SK-N-SH treated with all-trans-retinoic acid at 6 μM for 48 hours (cell line): ENCODE results near the gene APMAP.

Experiments used
- ATAC-seq: fragments of 200-7000 bp; cut with Tn5 transposase; 3 replicates; pipeline ENCODE4 v1.9.1; 2020; ENCODE audit warnings: mild to moderate bottlenecking, moderate library complexity
- ARNTL ChIP-seq: fragments of 450-650 bp; formaldehyde crosslinking; IDR thresholded peaks from 2 replicates; pipeline ENCODE4 v1.5.0; 2020; ENCODE audit warnings: low read depth, mild to moderate bottlenecking, moderate library complexity, borderline replicate concordance
- BACH2 ChIP-seq: fragments of 250-450 bp; sonication (Bioruptor Pico); IDR thresholded peaks from 2 replicates; pipeline ENCODE4 v1.9.0; 2021; ENCODE audit warnings: mild to moderate bottlenecking, borderline replicate concordance
- CSDC2 ChIP-seq: fragments of 250-450 bp; sonication (Bioruptor Pico); IDR thresholded peaks from 2 replicates; pipeline ENCODE4 v1.5.0; 2020; ENCODE audit warnings: mild to moderate bottlenecking, moderate library complexity
- ESRRG ChIP-seq: fragments of 250-450 bp; sonication (Bioruptor Pico); IDR thresholded peaks from 2 replicates; pipeline ENCODE4 v1.6.1; 2021; ENCODE audit warnings: mild to moderate bottlenecking
- GLIS3 ChIP-seq: fragments of 250-450 bp; sonication (Bioruptor Pico); IDR thresholded peaks from 2 replicates; pipeline ENCODE4 v1.5.0; 2020; ENCODE audit warnings: mild to moderate bottlenecking, moderate library complexity
- ISL1 ChIP-seq: fragments of 250-450 bp; sonication (Bioruptor Pico); IDR thresholded peaks from 2 replicates; pipeline ENCODE4 v2.1.2; 2022; ENCODE audit warnings: mild to moderate bottlenecking, moderate library complexity
- OSR1 ChIP-seq: fragments of 250-450 bp; sonication (Bioruptor Pico); IDR thresholded peaks from 2 replicates; pipeline ENCODE4 v1.8.0; 2022; ENCODE audit warnings: moderate library complexity, mild to moderate bottlenecking, inconsistent platforms
- PPARA ChIP-seq: fragments of 250-450 bp; sonication (Bioruptor Pico); IDR thresholded peaks from 2 replicates; pipeline ENCODE4 v1.5.0; 2020; ENCODE audit warnings: mild to moderate bottlenecking, borderline replicate concordance
- RARB ChIP-seq: fragments of 250-450 bp; sonication (Bioruptor Pico); IDR thresholded peaks from 2 replicates; pipeline ENCODE4 v1.8.0; 2021; ENCODE audit warnings: mild to moderate bottlenecking, moderate library complexity
- SNAI2 ChIP-seq: fragments of 250-450 bp; sonication (Bioruptor Pico); IDR thresholded peaks from 2 replicates; pipeline ENCODE4 v1.5.0; 2020; ENCODE audit warnings: mild to moderate bottlenecking, moderate library complexity
- TCF4 ChIP-seq: fragments of 250-450 bp; sonication (Bioruptor Pico); IDR thresholded peaks from 2 replicates; pipeline ENCODE4 v1.8.0; 2021; ENCODE audit warnings: mild to moderate bottlenecking, moderate library complexity, borderline replicate concordance
- TOX ChIP-seq: fragments of 250-450 bp; sonication (Bioruptor Pico); IDR thresholded peaks from 2 replicates; pipeline ENCODE4 v1.8.0; 2021; ENCODE audit warnings: mild to moderate bottlenecking, moderate library complexity, borderline replicate concordance
- ZNF565 ChIP-seq: fragments of 450-650 bp; formaldehyde crosslinking; conservative IDR thresholded peaks from 2 replicates; pipeline ENCODE4 v1.5.0; 2020; ENCODE audit warnings: low read depth, mild to moderate bottlenecking, moderate library complexity
- ZNF70 ChIP-seq: fragments of 450-650 bp; formaldehyde crosslinking; IDR thresholded peaks from 2 replicates; pipeline ENCODE4 v1.5.0; 2020; ENCODE audit warnings: mild to moderate bottlenecking, moderate library complexity
- ZNF8 ChIP-seq: fragments of 450-650 bp; formaldehyde crosslinking; IDR thresholded peaks from 2 replicates; pipeline ENCODE4 v1.5.0; 2020; ENCODE audit warnings: mild to moderate bottlenecking, moderate library complexity
- TF ChIP-seq, protein P1 (sequence below): fragments of 250-450 bp; sonication (Bioruptor Pico); IDR thresholded peaks from 2 replicates; pipeline ENCODE4 v1.5.0; 2020; ENCODE audit warnings: mild to moderate bottlenecking, moderate library complexity
- TF ChIP-seq, protein P2 (sequence below): fragments of 250-450 bp; sonication (Bioruptor Pico); IDR thresholded peaks from 2 replicates; pipeline ENCODE4 v1.8.0; 2021; ENCODE audit warnings: low read depth, mild to moderate bottlenecking, moderate library complexity, borderline replicate concordance
- TF ChIP-seq, protein P3 (sequence below): fragments of 250-450 bp; sonication (Bioruptor Pico); IDR thresholded peaks from 2 replicates; pipeline ENCODE4 v1.5.1; 2021; ENCODE audit warnings: mild to moderate bottlenecking, moderate library complexity
- TF ChIP-seq, protein P4 (sequence below): fragments of 250-450 bp; sonication (Bioruptor Pico); IDR thresholded peaks from 2 replicates; pipeline ENCODE4 v1.5.1; 2020; ENCODE audit warnings: low read depth, mild to moderate bottlenecking, moderate library complexity
- TF ChIP-seq, protein P5 (sequence below): fragments of 250-450 bp; sonication (Bioruptor Pico); IDR thresholded peaks from 2 replicates; pipeline ENCODE4 v1.8.0; 2020; ENCODE audit warnings: mild to moderate bottlenecking, moderate library complexity, borderline replicate concordance

The APMAP gene

DNA sequence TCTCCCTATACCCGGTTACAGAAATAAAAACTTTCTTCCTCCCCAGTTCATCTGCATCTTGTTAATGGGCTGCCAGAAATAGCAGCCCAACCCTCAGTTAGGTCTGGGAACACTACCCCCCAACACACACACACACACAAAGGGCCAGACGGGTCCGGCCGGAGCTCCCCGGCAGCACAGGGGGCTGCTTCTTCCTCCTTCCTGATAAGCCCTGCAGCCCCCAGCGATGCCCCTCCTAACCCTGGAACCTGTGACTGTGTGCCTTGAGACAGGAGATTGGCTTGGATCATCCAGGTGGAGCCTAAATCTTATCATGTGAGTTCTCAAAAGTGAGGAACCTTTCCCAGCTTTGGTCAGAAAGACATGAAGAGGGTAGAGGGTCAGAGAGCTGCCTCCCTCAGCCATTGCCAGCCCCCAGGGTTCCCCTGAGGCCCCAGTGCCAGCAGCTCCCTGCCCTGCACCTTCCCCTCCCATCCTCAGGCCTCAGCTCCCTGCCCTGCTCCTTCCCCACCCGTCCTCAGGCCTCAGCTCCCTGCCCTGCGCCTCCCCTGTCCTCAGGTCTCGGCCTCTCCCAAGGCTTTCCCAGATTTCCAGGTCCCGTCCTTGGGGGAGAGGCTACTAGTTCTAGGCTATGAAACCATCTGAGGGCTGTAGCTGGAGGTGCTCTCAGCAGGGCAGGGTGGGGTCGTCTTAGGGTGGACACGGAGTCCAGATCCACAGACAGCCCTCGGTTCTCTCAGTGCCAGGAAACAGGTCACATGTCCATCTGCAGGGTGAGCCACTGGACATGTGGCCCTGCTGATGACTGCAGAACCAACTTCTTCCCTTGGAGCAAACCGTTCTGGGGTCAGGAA, 77.9 kb downstream of the APMAP start (continued):
- no peak for TF ChIP-seq ESRRG (CRISPR knock-in tag)
- TF ChIP-seq ARNTL (CRISPR knock-in tag), result no peak
- TF ChIP-seq, protein P1, sequence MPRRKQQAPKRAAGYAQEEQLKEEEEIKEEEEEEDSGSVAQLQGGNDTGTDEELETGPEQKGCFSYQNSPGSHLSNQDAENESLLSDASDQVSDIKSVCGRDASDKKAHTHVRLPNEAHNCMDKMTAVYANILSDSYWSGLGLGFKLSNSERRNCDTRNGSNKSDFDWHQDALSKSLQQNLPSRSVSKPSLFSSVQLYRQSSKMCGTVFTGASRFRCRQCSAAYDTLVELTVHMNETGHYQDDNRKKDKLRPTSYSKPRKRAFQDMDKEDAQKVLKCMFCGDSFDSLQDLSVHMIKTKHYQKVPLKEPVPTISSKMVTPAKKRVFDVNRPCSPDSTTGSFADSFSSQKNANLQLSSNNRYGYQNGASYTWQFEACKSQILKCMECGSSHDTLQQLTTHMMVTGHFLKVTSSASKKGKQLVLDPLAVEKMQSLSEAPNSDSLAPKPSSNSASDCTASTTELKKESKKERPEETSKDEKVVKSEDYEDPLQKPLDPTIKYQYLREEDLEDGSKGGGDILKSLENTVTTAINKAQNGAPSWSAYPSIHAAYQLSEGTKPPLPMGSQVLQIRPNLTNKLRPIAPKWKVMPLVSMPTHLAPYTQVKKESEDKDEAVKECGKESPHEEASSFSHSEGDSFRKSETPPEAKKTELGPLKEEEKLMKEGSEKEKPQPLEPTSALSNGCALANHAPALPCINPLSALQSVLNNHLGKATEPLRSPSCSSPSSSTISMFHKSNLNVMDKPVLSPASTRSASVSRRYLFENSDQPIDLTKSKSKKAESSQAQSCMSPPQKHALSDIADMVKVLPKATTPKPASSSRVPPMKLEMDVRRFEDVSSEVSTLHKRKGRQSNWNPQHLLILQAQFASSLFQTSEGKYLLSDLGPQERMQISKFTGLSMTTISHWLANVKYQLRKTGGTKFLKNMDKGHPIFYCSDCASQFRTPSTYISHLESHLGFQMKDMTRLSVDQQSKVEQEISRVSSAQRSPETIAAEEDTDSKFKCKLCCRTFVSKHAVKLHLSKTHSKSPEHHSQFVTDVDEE, result no peak

DNA sequence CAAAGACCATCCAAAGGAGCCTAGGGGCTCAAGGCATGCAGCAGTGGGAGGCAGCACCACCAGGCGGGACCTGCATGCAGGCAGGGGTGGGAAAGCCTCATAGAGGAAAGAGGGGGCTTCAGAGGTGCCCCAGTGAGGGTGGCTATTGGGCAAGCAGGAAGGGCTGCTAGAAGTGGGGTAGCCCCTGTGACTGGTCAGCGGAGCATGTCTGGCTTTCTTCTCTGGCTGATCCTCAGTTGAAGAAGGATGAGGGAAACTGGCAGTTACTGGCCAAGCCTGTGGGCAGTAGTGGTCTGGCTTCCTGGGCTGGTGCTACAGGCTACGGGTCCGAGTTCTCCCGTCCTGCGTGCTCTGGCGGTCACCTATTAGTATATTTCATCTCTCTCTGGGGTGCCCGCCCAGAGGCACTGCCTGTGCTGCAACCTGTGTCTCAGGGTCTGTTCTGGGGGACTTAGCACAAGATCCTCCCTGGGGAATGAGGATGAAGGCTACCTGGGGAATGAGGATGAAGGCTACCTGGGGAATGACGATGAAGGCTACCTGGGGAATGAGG, 79.4 kb downstream of the APMAP start:
- TF ChIP-seq BACH2 (CRISPR knock-in tag) (no peak), ISL1 (no peak), TOX (CRISPR knock-in tag) (no peak), TCF4 (CRISPR knock-in tag) (no peak), ZNF70 (CRISPR knock-in tag) (no peak), ZNF8 (CRISPR knock-in tag) (no peak), OSR1 (CRISPR knock-in tag) (no peak), SNAI2 (CRISPR knock-in tag) (no peak), RARB (CRISPR knock-in tag) (no peak), ARNTL (CRISPR knock-in tag) (no peak), CSDC2 (no peak), PPARA (CRISPR knock-in tag) (no peak), ESRRG (CRISPR knock-in tag) (no peak), GLIS3 (CRISPR knock-in tag) (no peak), ZNF565 (CRISPR knock-in tag) (no peak)
- TF ChIP-seq, protein P2, sequence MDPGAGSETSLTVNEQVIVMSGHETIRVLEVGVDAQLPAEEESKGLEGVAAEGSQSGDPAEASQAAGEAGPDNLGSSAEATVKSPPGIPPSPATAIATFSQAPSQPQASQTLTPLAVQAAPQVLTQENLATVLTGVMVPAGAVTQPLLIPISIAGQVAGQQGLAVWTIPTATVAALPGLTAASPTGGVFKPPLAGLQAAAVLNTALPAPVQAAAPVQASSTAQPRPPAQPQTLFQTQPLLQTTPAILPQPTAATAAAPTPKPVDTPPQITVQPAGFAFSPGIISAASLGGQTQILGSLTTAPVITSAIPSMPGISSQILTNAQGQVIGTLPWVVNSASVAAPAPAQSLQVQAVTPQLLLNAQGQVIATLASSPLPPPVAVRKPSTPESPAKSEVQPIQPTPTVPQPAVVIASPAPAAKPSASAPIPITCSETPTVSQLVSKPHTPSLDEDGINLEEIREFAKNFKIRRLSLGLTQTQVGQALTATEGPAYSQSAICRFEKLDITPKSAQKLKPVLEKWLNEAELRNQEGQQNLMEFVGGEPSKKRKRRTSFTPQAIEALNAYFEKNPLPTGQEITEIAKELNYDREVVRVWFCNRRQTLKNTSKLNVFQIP (CRISPR knock-in tag), result no peak
- TF ChIP-seq, protein P3, sequence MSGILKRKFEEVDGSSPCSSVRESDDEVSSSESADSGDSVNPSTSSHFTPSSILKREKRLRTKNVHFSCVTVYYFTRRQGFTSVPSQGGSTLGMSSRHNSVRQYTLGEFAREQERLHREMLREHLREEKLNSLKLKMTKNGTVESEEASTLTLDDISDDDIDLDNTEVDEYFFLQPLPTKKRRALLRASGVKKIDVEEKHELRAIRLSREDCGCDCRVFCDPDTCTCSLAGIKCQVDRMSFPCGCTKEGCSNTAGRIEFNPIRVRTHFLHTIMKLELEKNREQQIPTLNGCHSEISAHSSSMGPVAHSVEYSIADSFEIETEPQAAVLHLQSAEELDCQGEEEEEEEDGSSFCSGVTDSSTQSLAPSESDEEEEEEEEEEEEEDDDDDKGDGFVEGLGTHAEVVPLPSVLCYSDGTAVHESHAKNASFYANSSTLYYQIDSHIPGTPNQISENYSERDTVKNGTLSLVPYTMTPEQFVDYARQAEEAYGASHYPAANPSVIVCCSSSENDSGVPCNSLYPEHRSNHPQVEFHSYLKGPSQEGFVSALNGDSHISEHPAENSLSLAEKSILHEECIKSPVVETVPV (CRISPR knock-in tag), result no peak
- TF ChIP-seq, protein P4, sequence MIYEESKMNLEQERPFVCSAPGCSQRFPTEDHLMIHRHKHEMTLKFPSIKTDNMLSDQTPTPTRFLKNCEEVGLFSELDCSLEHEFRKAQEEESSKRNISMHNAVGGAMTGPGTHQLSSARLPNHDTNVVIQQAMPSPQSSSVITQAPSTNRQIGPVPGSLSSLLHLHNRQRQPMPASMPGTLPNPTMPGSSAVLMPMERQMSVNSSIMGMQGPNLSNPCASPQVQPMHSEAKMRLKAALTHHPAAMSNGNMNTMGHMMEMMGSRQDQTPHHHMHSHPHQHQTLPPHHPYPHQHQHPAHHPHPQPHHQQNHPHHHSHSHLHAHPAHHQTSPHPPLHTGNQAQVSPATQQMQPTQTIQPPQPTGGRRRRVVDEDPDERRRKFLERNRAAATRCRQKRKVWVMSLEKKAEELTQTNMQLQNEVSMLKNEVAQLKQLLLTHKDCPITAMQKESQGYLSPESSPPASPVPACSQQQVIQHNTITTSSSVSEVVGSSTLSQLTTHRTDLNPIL, result no peak
- TF ChIP-seq, protein P5, sequence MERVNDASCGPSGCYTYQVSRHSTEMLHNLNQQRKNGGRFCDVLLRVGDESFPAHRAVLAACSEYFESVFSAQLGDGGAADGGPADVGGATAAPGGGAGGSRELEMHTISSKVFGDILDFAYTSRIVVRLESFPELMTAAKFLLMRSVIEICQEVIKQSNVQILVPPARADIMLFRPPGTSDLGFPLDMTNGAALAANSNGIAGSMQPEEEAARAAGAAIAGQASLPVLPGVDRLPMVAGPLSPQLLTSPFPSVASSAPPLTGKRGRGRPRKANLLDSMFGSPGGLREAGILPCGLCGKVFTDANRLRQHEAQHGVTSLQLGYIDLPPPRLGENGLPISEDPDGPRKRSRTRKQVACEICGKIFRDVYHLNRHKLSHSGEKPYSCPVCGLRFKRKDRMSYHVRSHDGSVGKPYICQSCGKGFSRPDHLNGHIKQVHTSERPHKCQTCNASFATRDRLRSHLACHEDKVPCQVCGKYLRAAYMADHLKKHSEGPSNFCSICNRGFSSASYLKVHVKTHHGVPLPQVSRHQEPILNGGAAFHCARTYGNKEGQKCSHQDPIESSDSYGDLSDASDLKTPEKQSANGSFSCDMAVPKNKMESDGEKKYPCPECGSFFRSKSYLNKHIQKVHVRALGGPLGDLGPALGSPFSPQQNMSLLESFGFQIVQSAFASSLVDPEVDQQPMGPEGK (CRISPR knock-in tag), result no peak
- no peak for ATAC-seq
